ENCODE results near the gene COL13A1.

- TF ChIP-seq, protein P1, sequence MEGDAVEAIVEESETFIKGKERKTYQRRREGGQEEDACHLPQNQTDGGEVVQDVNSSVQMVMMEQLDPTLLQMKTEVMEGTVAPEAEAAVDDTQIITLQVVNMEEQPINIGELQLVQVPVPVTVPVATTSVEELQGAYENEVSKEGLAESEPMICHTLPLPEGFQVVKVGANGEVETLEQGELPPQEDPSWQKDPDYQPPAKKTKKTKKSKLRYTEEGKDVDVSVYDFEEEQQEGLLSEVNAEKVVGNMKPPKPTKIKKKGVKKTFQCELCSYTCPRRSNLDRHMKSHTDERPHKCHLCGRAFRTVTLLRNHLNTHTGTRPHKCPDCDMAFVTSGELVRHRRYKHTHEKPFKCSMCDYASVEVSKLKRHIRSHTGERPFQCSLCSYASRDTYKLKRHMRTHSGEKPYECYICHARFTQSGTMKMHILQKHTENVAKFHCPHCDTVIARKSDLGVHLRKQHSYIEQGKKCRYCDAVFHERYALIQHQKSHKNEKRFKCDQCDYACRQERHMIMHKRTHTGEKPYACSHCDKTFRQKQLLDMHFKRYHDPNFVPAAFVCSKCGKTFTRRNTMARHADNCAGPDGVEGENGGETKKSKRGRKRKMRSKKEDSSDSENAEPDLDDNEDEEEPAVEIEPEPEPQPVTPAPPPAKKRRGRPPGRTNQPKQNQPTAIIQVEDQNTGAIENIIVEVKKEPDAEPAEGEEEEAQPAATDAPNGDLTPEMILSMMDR (conservative IDR thresholded peaks at IDR 0.05; ENCODE audit: low read depth in 2 of 2): peak; percentile 42 to 76
- no peak for TF ChIP-seq REST (IDR thresholded peaks at IDR 0.05; ENCODE audit: unreplicated experiment)
- no peak for TF ChIP-seq EZH2 (IDR thresholded peaks at IDR 0.05; ENCODE audit: low read depth, unreplicated experiment)
- TF ChIP-seq CREB1 (CRISPR knock-in tag; IDR thresholded peaks at IDR 0.05; ENCODE audit: low read depth): no peak
- TF ChIP-seq ZNF331 (CRISPR knock-in tag; IDR thresholded peaks at IDR 0.05; ENCODE audit: low read depth): no peak
- TF ChIP-seq EZH2phosphoT487 (IDR thresholded peaks at IDR 0.05; ENCODE audit: unreplicated experiment): no peak
- TF ChIP-seq POLR2AphosphoS5 (IDR thresholded peaks at IDR 0.05; ENCODE audit: low read depth): no peak
- TF ChIP-seq NANOG (IDR thresholded peaks at IDR 0.05; ENCODE audit: borderline replicate concordance): no peak
- TF ChIP-seq, protein P2, sequence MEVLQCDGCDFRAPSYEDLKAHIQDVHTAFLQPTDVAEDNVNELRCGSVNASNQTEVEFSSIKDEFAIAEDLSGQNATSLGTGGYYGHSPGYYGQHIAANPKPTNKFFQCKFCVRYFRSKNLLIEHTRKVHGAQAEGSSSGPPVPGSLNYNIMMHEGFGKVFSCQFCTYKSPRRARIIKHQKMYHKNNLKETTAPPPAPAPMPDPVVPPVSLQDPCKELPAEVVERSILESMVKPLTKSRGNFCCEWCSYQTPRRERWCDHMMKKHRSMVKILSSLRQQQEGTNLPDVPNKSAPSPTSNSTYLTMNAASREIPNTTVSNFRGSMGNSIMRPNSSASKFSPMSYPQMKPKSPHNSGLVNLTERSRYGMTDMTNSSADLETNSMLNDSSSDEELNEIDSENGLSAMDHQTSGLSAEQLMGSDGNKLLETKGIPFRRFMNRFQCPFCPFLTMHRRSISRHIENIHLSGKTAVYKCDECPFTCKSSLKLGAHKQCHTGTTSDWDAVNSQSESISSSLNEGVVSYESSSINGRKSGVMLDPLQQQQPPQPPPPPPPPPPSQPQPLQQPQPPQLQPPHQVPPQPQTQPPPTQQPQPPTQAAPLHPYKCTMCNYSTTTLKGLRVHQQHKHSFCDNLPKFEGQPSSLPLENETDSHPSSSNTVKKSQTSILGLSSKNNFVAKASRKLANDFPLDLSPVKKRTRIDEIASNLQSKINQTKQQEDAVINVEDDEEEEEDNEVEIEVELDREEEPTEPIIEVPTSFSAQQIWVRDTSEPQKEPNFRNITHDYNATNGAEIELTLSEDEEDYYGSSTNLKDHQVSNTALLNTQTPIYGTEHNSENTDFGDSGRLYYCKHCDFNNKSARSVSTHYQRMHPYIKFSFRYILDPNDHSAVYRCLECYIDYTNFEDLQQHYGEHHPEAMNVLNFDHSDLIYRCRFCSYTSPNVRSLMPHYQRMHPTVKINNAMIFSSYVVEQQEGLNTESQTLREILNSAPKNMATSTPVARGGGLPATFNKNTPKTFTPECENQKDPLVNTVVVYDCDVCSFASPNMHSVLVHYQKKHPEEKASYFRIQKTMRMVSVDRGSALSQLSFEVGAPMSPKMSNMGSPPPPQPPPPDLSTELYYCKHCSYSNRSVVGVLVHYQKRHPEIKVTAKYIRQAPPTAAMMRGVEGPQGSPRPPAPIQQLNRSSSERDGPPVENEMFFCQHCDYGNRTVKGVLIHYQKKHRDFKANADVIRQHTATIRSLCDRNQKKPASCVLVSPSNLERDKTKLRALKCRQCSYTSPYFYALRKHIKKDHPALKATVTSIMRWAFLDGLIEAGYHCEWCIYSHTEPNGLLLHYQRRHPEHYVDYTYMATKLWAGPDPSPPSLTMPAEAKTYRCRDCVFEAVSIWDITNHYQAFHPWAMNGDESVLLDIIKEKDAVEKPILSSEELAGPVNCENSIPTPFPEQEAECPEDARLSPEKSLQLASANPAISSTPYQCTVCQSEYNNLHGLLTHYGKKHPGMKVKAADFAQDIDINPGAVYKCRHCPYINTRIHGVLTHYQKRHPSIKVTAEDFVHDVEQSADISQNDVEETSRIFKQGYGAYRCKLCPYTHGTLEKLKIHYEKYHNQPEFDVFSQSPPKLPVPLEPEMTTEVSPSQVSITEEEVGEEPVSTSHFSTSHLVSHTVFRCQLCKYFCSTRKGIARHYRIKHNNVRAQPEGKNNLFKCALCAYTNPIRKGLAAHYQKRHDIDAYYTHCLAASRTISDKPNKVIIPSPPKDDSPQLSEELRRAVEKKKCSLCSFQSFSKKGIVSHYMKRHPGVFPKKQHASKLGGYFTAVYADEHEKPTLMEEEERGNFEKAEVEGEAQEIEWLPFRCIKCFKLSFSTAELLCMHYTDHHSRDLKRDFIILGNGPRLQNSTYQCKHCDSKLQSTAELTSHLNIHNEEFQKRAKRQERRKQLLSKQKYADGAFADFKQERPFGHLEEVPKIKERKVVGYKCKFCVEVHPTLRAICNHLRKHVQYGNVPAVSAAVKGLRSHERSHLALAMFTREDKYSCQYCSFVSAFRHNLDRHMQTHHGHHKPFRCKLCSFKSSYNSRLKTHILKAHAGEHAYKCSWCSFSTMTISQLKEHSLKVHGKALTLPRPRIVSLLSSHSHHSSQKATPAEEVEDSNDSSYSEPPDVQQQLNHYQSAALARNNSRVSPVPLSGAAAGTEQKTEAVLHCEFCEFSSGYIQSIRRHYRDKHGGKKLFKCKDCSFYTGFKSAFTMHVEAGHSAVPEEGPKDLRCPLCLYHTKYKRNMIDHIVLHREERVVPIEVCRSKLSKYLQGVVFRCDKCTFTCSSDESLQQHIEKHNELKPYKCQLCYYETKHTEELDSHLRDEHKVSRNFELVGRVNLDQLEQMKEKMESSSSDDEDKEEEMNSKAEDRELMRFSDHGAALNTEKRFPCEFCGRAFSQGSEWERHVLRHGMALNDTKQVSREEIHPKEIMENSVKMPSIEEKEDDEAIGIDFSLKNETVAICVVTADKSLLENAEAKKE (CRISPR knock-in tag; IDR thresholded peaks at IDR 0.05): no peak
- no peak for TF ChIP-seq STAT1 (IDR thresholded peaks at IDR 0.05; ENCODE audit: unreplicated experiment)
- no peak for TF ChIP-seq JUNB (IDR thresholded peaks at IDR 0.05; ENCODE audit: unreplicated experiment)
- TF ChIP-seq ZNF114 (CRISPR knock-in tag; IDR thresholded peaks at IDR 0.05): no peak
- no peak for TF ChIP-seq ETS1 (IDR thresholded peaks at IDR 0.05)
Measured at GRCh38 chr10:69936091-69936490, 134.4 kb downstream of the COL13A1 start.
